ENCODE results near the gene IL1B.

DNA sequence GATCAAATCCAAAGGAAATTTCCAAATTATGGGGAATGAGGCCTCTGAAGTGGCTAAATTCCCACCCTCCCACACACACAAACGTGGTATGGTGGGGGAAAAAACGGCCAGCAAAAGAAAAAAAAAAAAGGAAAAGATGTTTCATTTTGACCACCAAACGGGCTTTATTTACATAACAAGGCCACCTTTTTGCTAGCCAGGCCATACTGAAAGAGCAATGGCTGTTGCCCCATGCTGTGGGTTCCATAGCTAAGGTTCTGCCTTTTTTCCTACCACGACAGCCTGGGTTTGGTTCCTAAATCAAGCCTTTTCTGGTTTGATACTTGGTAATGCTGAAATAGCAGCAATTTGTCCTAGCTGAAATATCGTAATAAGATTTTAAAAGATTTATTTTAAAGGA, 14.0 kb upstream of the IL1B start:
- TF ChIP-seq, protein P1, sequence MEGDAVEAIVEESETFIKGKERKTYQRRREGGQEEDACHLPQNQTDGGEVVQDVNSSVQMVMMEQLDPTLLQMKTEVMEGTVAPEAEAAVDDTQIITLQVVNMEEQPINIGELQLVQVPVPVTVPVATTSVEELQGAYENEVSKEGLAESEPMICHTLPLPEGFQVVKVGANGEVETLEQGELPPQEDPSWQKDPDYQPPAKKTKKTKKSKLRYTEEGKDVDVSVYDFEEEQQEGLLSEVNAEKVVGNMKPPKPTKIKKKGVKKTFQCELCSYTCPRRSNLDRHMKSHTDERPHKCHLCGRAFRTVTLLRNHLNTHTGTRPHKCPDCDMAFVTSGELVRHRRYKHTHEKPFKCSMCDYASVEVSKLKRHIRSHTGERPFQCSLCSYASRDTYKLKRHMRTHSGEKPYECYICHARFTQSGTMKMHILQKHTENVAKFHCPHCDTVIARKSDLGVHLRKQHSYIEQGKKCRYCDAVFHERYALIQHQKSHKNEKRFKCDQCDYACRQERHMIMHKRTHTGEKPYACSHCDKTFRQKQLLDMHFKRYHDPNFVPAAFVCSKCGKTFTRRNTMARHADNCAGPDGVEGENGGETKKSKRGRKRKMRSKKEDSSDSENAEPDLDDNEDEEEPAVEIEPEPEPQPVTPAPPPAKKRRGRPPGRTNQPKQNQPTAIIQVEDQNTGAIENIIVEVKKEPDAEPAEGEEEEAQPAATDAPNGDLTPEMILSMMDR (conservative IDR thresholded peaks at IDR 0.05): no peak
- no peak for TF ChIP-seq ZFX (IDR thresholded peaks at IDR 0.05)

All from C4-2B (cell line).